IPS DF 6.9 (cell line): ENCODE measurements around the gene TSPAN4.
A peak's percentile ranks its signal among the peaks of the same experiment; 100 is the strongest.

ENCODE experiments used
- DNase-seq: peaks from one replicate; pipeline ENCODE4 v3.0.0-alpha.2; 2013; ENCODE audit warnings: low read depth, low spot score
- H3K27ac ChIP-seq: one replicate; pipeline ENCODE4 v1.5.1; 2013; ENCODE audit warnings: low read length, control low read depth
- H3K27me3 ChIP-seq: 2 replicates; pipeline ENCODE4 v1.6.1; 2013; ENCODE audit warnings: mild to moderate bottlenecking, low read length; ENCODE audit not compliant: control insufficient read depth, insufficient read depth
- H3K36me3 ChIP-seq: 2 replicates; pipeline ENCODE4 v1.6.1; 2013; ENCODE audit warnings: low read length; ENCODE audit not compliant: control insufficient read depth, insufficient read depth
- H3K4me1 ChIP-seq: 2 replicates; pipeline ENCODE4 v1.6.1; 2013; ENCODE audit warnings: low read length; ENCODE audit not compliant: control insufficient read depth, insufficient read depth
- H3K4me3 ChIP-seq: 2 replicates; pipeline ENCODE4 v1.5.1; 2013; ENCODE audit warnings: mild to moderate bottlenecking, low read length
- H3K9me3 ChIP-seq: 2 replicates; pipeline ENCODE4 v1.6.1; 2013; ENCODE audit warnings: low read length, inconsistent platforms; ENCODE audit not compliant: control insufficient read depth, insufficient read depth
- WGBS: extraction: QIAGEN DNeasy Blood & Tissue Kit; methylation state at CpG from one replicate; pipeline ENCODE4 v1.1.7; 2013; ENCODE audit warnings: mixed read lengths, missing lambda C conversion rate; ENCODE audit not compliant: insufficient read length, insufficient coverage; 5-methylcytosine and 5-hydroxymethylcytosine counted together

The TSPAN4 gene

GRCh38 chr11:837990-838307, 4.7 kb upstream of the TSPAN4 start:
- no peak overlapping the region for H3K27ac ChIP-seq
- no peaks in the 10 kb centered on the region for H3K9me3 ChIP-seq
- H3K4me3 ChIP-seq = no peak overlapping the region
- H3K36me3 ChIP-seq = peaks cover 27% of the 10 kb centered on the region
- no peak for DNase-seq
- peaks cover 10% of the 10 kb centered on the region for H3K4me1 ChIP-seq
- no CpG with 5 or more reads among the region's 8 CpGs for WGBS
- H3K27me3 ChIP-seq = no peaks in the 10 kb centered on the region

DNA sequence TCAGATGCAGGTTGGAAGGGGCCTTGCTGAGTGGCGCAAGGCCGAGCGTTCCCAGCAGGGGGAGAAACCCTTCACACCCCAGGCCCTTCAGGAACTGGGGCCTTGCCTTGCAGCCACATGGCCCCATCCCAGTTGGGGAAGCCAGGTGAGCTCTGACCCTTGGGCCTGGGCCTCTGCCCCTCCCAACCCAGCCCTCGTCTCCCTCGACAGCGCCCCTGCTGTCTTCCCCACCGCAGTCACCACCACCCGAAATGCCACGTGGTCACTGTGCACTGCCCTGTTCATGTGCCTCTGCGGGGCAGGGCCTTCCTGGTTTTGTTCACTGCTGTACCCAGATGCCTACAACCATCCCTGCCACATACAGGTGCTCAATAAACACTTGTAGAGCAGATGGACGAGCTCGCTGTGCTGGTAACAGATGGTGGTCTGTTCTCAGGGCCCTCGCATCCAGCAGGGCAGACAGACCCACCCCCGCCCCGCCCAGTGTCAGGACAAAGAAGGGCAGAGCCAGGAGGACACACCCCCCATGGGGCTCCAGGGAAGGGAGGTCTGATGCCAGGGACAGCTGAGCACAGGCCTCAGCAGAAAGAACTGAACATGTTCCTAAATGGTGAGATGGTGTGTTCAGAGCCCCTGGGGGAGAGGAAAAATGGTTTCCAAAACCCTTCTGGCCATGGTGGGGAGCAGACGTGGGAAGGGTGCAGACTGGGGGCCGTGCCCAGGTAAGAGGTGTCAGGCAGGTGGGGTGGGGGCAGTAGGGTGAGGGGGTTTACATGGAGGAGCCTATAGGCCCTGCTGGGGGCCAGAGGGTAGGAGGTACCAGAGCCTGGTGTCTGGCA, 4.0 kb upstream of the TSPAN4 start:
- Histone ChIP-seq H3K36me3 (peaks cover 27% of the 10 kb centered on the region), H3K27ac (no peak overlapping the region), H3K9me3 (no peaks in the 10 kb centered on the region), H3K4me3 (no peak overlapping the region), H3K27me3 (no peaks in the 10 kb centered on the region), H3K4me1 (peaks cover 10% of the 10 kb centered on the region)
- no CpG with 5 or more reads among the region's 17 CpGs for WGBS
- DNase-seq = no peak

DNA sequence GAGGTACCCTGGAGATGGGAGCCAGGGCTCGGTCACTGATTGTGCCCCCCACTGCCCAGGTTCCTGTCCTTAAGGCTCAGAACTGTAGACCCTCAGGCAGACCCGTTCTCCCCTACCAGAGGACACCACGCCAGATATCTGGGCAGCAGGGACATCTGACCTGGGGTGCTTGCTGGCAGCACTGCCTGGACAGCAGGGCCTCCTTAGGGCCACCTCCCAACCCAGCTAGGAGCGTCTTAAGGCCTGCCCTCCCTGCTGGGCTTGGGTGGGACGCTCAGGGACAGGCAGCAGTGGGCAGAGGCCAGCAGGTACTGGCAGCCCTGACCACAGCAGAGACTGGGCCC, 3.4 kb upstream of the TSPAN4 start:
- H3K4me3 ChIP-seq = no peak overlapping the region
- H3K36me3 ChIP-seq = peaks cover 27% of the 10 kb centered on the region
- WGBS = no CpG with 5 or more reads among the region's 5 CpGs
- no peaks in the 10 kb centered on the region for H3K9me3 ChIP-seq
- DNase-seq = no peak
- H3K27ac ChIP-seq = no peak overlapping the region
- peaks cover 7% of the 10 kb centered on the region for H3K4me1 ChIP-seq
- H3K27me3 ChIP-seq = no peaks in the 10 kb centered on the region

- Histone ChIP-seq H3K4me3 (no peak overlapping the region), H3K36me3 (peaks cover 27% of the 10 kb centered on the region)
- WGBS = no CpG with 5 or more reads among the region's 25 CpGs
Observed at GRCh38 chr11:839875-840617, 2.6 kb upstream of the TSPAN4 start.

DNA sequence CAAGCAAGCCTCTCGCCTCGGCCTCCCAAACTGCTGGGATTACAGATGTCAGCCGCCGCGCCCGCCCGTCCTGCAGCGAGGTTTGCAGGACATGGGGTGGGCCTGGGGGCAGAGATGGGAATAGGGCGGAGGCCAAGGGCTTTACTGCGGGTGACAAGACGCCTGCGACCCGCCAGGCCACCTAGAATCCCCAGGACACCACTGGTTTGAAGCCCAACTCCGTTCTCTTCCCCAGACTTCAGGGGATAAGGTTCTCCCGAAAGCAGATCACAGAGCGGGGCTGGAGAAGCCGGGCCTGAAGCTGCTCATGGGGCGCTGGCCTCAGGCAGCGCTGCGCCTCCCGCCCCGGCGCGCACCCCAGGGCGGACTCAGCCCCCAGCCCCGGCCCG, 677 bp upstream of the TSPAN4 start:
- H3K4me3 ChIP-seq = peak overlapping the region; percentile 93
- peaks cover 13% of the 10 kb centered on the region for H3K4me1 ChIP-seq
- H3K9me3 ChIP-seq = no peaks in the 10 kb centered on the region
- H3K36me3 ChIP-seq = peaks cover 27% of the 10 kb centered on the region
- H3K27ac ChIP-seq = no peak overlapping the region
- H3K27me3 ChIP-seq = no peaks in the 10 kb centered on the region
- WGBS = no CpG with 5 or more reads among the region's 27 CpGs
- no peak for DNase-seq

More at GRCh38 chr11:839875-840617, 2.6 kb upstream of the TSPAN4 start:
- no peak for DNase-seq
- Histone ChIP-seq H3K9me3 (no peaks in the 10 kb centered on the region), H3K4me1 (peaks cover 6% of the 10 kb centered on the region), H3K27me3 (no peaks in the 10 kb centered on the region), H3K27ac (no peak overlapping the region)

- H3K4me1 ChIP-seq = peaks cover 13% of the 10 kb centered on the region
- H3K4me3 ChIP-seq = peak overlapping the region; percentile 93
- DNase-seq = no peak
- no peaks in the 10 kb centered on the region for H3K27me3 ChIP-seq
- no peak overlapping the region for H3K27ac ChIP-seq
- no CpG with 5 or more reads among the region's 53 CpGs for WGBS
- H3K9me3 ChIP-seq = no peaks in the 10 kb centered on the region
- H3K36me3 ChIP-seq = peaks cover 21% of the 10 kb centered on the region
Observed at GRCh38 chr11:843086-843734, 558 bp downstream of the TSPAN4 start.

DNA sequence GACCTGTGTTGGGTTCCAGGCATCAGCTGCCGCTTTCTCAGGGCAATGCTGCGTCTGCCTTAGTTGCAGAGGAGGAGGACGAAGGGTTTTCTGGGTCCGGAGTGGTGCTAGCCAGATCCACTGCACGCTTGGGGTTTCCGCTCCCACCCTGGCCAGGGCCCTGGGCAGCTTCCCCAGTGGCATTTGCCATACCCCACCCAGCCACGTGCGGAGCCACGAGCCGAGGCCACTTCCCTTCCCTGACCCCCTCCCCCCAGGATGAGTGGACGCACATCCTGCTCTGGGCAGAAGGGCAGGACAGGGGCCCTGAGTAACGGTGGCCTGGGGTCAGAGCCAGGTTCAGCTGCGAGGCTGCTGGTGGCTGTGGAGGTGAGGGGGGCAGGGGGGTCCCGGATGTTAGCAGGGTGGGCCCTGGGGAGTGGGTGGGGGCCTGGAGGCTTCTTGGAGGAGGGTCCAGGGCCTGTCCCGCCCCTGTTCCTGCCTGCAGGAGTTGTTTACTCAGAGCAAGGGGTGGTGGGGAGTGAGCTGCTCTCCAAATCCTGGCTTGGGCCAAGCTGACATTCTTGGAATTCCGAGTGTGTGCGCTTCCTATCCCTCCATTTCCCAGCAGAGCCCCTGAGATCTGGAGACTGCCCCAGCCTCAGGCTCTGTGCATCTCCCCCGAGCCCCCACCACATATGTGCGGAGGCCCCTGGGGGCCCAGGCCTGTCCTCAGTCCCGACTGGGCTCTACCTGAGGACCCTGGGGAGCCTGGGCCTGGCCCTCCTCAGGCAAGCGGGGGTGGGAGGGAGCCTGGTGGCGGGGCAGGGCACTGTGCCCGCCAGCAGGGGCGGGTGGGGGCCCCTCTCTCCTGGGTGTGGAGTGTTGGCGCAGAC, 1.4 kb downstream of the TSPAN4 start:
- Histone ChIP-seq H3K4me1 (peaks cover 14% of the 10 kb centered on the region), H3K27ac (no peak overlapping the region), H3K36me3 (peaks cover 15% of the 10 kb centered on the region), H3K4me3 (peak overlapping the region; percentile 93; the same call in 1 of the 2 replicates), H3K9me3 (no peaks in the 10 kb centered on the region), H3K27me3 (no peaks in the 10 kb centered on the region)
- no peak for DNase-seq
- WGBS = no CpG with 5 or more reads among the region's 25 CpGs

DNA sequence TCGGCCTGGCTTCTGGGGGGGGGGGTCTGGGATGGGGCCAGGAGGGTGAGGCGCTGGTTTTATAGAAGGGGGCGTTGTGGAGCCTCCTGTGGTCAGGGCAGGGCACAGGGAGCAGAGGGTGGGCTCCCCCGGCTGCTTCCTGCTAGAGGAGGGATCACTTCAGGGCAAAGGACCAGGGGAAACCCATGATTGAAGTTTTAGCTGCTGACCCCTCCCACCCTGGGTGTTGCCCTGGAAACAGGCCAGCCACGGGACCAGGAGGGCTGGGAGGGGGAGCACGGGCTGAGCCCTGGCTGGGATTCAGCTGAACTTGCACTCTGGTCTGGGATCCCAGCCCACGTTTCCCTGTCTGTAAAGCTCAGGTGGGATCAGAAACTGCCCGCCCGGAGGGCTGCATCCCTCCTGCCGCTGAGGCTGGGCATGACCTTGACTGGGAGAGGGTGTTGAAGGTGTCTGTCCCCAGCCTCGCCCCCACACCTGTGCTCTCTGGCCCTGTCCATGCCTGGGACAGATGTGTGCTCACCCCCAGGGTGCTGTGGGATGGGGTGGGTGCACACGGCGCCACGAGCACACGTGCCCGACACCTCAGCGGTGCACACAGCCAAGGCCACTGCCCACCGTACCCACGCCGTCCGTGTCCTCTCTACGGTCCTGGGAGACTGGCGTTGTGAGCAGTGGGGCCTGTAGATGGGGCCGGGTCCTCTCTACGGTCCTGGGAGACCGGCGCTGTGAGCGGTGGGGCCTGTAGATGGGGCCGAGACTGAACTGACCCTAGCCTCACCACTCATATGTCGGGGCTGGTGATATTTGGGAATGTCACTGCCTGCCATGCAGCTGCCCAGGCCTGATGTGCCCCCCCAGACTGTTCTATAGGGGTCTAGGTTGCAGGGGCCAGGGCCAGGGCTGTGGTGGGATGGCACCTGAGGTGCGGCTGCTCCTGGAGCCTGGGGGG, 2.3 kb downstream of the TSPAN4 start:
- H3K27ac ChIP-seq = no peak overlapping the region
- no peaks in the 10 kb centered on the region for H3K27me3 ChIP-seq
- peaks cover 14% of the 10 kb centered on the region for H3K4me1 ChIP-seq
- H3K9me3 ChIP-seq = no peaks in the 10 kb centered on the region
- peak overlapping the region; percentile 32; the same call in 1 of the 2 replicates for H3K4me3 ChIP-seq
- peaks cover 9% of the 10 kb centered on the region for H3K36me3 ChIP-seq
- DNase-seq = no peak
- WGBS = no CpG with 5 or more reads among the region's 31 CpGs

DNA sequence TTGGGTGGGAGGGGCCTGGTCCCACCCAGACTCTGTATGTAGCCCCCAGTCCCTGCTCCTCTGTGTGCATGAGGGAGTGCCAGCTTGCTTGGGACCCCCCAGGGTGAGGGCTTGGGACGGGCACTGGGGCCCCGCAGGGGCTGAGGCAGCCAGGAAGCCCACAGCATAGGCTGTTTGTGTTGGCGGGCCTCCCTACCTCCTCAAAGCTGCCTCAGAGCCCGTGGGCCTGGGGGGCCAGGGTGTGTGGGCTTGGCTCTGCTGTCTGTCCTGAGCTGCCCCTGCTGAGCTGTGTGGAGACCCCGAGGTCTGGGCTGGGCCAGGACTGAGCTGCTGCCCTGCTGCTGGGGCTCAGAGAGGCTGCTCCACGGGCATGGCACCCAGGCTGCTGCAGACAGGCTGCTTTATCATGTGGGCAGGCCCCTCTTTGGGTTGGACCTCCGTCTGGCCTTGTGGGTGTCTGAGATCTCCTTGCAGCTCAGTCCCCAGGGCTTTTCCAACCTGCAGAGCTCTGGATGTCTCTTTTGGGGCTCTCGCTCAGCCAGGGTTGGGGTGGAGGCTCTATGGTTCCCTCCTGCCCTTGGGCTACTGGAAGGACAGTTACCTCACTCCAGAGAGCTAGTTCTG, 3.3 kb downstream of the TSPAN4 start:
- no peak overlapping the region for H3K27ac ChIP-seq
- H3K4me1 ChIP-seq = peaks cover 14% of the 10 kb centered on the region
- DNase-seq = no peak
- no peak overlapping the region for H3K4me3 ChIP-seq
- WGBS = no CpG with 5 or more reads among the region's 8 CpGs
- no peaks in the 10 kb centered on the region for H3K27me3 ChIP-seq
- no peaks in the 10 kb centered on the region; the same call in 1 of the 2 replicates for H3K36me3 ChIP-seq
- H3K9me3 ChIP-seq = no peaks in the 10 kb centered on the region
